Lung (tissue), 12 donors: Measurements from ENCODE around the gene AFAP1L1. TPM values are rescaled to one million over a fixed set of nuclear protein-coding genes. Genes with fewer than 3 reads are reported as not detected.

ENCODE experiments used
- ATAC-seq: fragments of 200-7000 bp; cut with Tn5 transposase; one replicate; pipeline ENCODE4 v1.9.1; 2020; ENCODE audit warnings: moderate number of reproducible peaks; ENCODE audit not compliant: insufficient read depth, low FRiP score
- DNase-seq, 3 donors: peaks; one replicate each; pipeline ENCODE4 v3.0.0-alpha.2; 2013 to 2017
- H3K27ac ChIP-seq, 2 donors: one replicate each; pipeline ENCODE4 v1.5.1; 2013; ENCODE audit warnings: mild to moderate bottlenecking in 2 of 2, moderate library complexity in 2 of 2, control low read depth in 1 of 2, inconsistent platforms in 1 of 2, low read depth in 1 of 2, low read length in 1 of 2
- H3K27me3 ChIP-seq, 3 donors: one replicate each; pipeline ENCODE4 v1.5.1; 2013; ENCODE audit warnings: low read length in 2 of 3; ENCODE audit not compliant: control insufficient read depth in 3 of 3, insufficient read depth in 3 of 3
- H3K36me3 ChIP-seq, 4 donors: one replicate each; pipeline ENCODE4 v1.5.1; 2013; ENCODE audit warnings: low read length in 4 of 4, mild to moderate bottlenecking in 1 of 4, moderate library complexity in 1 of 4; ENCODE audit not compliant: control insufficient read depth in 4 of 4, insufficient read depth in 4 of 4
- H3K4me1 ChIP-seq, 5 donors: one replicate each; pipeline ENCODE4 v1.5.1; 2013; ENCODE audit warnings: low read length in 5 of 5, mild to moderate bottlenecking in 2 of 5, moderate library complexity in 1 of 5; ENCODE audit not compliant: control insufficient read depth in 5 of 5, insufficient read depth in 5 of 5
- H3K4me3 ChIP-seq: one replicate; pipeline ENCODE4 v1.5.1; 2013; ENCODE audit warnings: mild to moderate bottlenecking, control low read depth, moderate library complexity
- H3K9ac ChIP-seq, 2 donors: one replicate each; pipeline ENCODE4 v1.5.1; 2013; ENCODE audit warnings: low read length in 2 of 2, control low read depth in 1 of 2; ENCODE audit not compliant: insufficient read depth in 1 of 2
- H3K9me3 ChIP-seq, 4 donors: one replicate each; pipeline ENCODE4 v1.5.1; 2013; ENCODE audit warnings: low read length in 3 of 4, mild to moderate bottlenecking in 1 of 4, moderate library complexity in 1 of 4; ENCODE audit not compliant: control insufficient read depth in 4 of 4, insufficient read depth in 3 of 4
- CTCF ChIP-seq: IDR thresholded peaks from 2 replicates; pipeline ENCODE4 v1.5.1; 2012; ENCODE audit warnings: mild to moderate bottlenecking; ENCODE audit errors: control extremely low read depth, extremely low read depth
- WGBS, 2 donors: extraction: QIAGEN DNeasy Blood & Tissue Kit; methylation state at CpG; one replicate each; pipeline ENCODE4 v1.1.7; 2013; 5-methylcytosine and 5-hydroxymethylcytosine counted together
- polyA plus RNA-seq, 2 donors: library from polyadenylated mRNA; stranded (reverse); fragments of 200-250 nt; gene quantifications; one replicate each; pipeline ENCODE4 v1.2.1, GENCODE V29; 2013
- total RNA-seq, 2 donors: library from RNA; depleted of rRNA in 1 of 2; stranded (reverse); fragments of >200 nt in 1 of 2; gene quantifications; one replicate each; pipeline ENCODE4 v1.2.1, GENCODE V29; 2014 to 2021
- donor health status: control.
- donor health status: control.
- donor health status: Bipolar disorder and iron deficiency.
- donor health status: healthy.
- donor health status: DM: yes; HTN: yes; CAD: no.

The AFAP1L1 gene
- total and polyA plus RNA-seq, 4 donors: 9.8 to 40.6 (median 18.1) TPM

GRCh38 chr5:149301744-149302380, 30.2 kb downstream of the AFAP1L1 start:
- H3K27ac ChIP-seq: peak overlapping the region; percentile 33 to 34
- TF ChIP-seq CTCF: no peak
- no peak for ATAC-seq

GRCh38 chr5:149302641-149303040, 31.0 kb downstream of the AFAP1L1 start:
- 84 to 88% methylated on average over 5 of the region's 5 CpGs for WGBS, 2 donors
- TF ChIP-seq CTCF: no peak
- Histone ChIP-seq H3K27me3 (no peaks in the 10 kb centered on the region), H3K36me3 (peaks cover 0 to 3% (median 0%) of the 10 kb centered on the region in 4 donors), H3K27ac (no peak overlapping the region), H3K9me3 (no peaks in the 10 kb centered on the region), H3K9ac (no peak overlapping the region), H3K4me1 (peaks cover 0 to 23% (median 17%) of the 10 kb centered on the region in 5 donors), H3K4me3 (no peak overlapping the region)
- ATAC-seq: no peak
- DNase-seq: no peak

More at GRCh38 chr5:149301744-149302380, 30.2 kb downstream of the AFAP1L1 start:
- 81 to 83% methylated on average over 8 of the region's 8 CpGs for WGBS, 2 donors
- no peak overlapping the region for H3K9ac ChIP-seq
- no peak overlapping the region for H3K4me3 ChIP-seq
- H3K36me3 ChIP-seq: peaks cover 0 to 3% (median 0%) of the 10 kb centered on the region in 4 donors
- no peak for DNase-seq
- no peaks in the 10 kb centered on the region for H3K27me3 ChIP-seq
- peaks cover 0 to 24% (median 17%) of the 10 kb centered on the region in 5 donors for H3K4me1 ChIP-seq
- no peaks in the 10 kb centered on the region for H3K9me3 ChIP-seq

DNA sequence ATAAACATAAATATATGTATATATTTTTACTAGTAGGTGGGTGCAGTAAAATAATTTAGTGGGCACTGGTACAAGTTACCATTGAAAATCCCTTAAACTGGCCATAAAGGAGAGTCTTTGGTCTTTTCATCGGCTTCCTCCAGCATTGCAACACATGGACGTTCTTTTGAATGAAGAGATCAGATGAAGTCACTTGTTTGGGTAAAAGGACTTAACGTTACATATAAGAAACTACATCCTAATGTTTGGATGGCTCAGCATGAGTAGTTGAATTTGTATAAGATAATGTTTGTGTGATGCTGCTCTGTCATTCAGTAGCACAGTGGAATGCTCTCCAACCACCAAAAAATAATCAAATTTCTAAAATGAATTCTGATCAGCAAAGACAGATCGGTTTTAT, 31.6 kb downstream of the AFAP1L1 start:
- Histone ChIP-seq H3K27me3 (no peaks in the 10 kb centered on the region), H3K9ac (no peak overlapping the region), H3K4me1 (peaks cover 0 to 21% (median 14%) of the 10 kb centered on the region in 5 donors), H3K27ac (no peak overlapping the region), H3K36me3 (peaks cover 0 to 3% (median 0%) of the 10 kb centered on the region in 4 donors), H3K9me3 (no peaks in the 10 kb centered on the region), H3K4me3 (no peak overlapping the region)
- WGBS, 2 donors: 65 to 76% methylated on average over 4 of the region's 4 CpGs
- ATAC-seq: no peak
- TF ChIP-seq CTCF: no peak
- DNase-seq: no peak
